22Rv1 (cell line): ENCODE measurements around the gene WDR5.

Experiments
- ZFX ChIP-seq: fragments of 450-650 bp; IDR thresholded peaks from 2 replicates; pipeline ENCODE4 v1.6.1; 2017; ENCODE audit warnings: antibody characterized with exemption, borderline replicate concordance
- TF ChIP-seq, protein P1 (sequence below): fragments of 450-650 bp; IDR thresholded peaks from 2 replicates; pipeline ENCODE4 v1.5.1; 2017; ENCODE audit warnings: mild to moderate bottlenecking

DNA sequence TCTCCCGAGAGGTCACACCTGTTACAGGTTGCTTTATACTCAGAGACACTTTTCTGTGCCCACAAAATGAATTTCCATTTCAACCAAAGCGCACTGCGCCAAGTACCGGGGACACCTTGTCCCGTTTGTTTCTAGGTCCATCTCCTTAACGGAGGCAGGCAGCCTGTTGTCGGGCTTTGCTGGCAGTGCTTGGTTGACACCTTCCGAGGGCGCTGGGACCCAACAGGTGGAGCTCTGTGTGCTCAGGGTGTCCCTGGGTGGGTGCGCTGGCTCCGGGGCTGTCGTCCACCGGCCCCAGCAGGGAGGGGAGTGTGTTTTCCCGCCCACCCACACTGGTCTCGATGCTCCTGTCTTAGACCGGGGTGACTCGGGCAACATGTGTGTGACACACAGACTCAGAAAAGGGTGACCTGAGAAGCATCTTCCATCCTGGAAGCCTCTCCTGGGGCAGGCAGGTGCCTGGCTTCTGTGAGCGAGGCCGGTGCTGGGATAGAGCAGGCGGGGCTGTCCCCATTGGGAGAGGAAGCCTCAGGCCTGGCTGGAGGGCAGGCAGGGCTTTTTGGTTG, 20.0 kb downstream of the WDR5 start:
- TF ChIP-seq, protein P1, sequence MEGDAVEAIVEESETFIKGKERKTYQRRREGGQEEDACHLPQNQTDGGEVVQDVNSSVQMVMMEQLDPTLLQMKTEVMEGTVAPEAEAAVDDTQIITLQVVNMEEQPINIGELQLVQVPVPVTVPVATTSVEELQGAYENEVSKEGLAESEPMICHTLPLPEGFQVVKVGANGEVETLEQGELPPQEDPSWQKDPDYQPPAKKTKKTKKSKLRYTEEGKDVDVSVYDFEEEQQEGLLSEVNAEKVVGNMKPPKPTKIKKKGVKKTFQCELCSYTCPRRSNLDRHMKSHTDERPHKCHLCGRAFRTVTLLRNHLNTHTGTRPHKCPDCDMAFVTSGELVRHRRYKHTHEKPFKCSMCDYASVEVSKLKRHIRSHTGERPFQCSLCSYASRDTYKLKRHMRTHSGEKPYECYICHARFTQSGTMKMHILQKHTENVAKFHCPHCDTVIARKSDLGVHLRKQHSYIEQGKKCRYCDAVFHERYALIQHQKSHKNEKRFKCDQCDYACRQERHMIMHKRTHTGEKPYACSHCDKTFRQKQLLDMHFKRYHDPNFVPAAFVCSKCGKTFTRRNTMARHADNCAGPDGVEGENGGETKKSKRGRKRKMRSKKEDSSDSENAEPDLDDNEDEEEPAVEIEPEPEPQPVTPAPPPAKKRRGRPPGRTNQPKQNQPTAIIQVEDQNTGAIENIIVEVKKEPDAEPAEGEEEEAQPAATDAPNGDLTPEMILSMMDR = no peak
- TF ChIP-seq ZFX = no peak
